Retina (tissue), 1 donor: ENCODE results near the gene PDZRN3.

ENCODE experiments used
- DNase-seq: peaks from one replicate; pipeline ENCODE4 v3.0.0-alpha.2; 2016

PDZRN3 gene

GRCh38 chr3:73624821-73625665 lies at the start of gene PDZRN3:
Gene PDZRN3, minus strand, starts transcription at chr3:73624941.
- peak; percentile 89 for DNase-seq

- DNase-seq, result no peak
These were observed 49.5 kb upstream of the PDZRN3 start for GRCh38 chr3:73674280-73674679.

- DNase-seq, result no peak
These were observed 44.5 kb upstream of the PDZRN3 start for GRCh38 chr3:73669260-73669659.

GRCh38 chr3:73668391-73668790 lies 43.6 kb upstream of the PDZRN3 start:
- DNase-seq, result no peak

GRCh38 chr3:73667889-73668288 lies 43.1 kb upstream of the PDZRN3 start:
- DNase-seq, result no peak

GRCh38 chr3:73665286-73665685 lies 40.5 kb upstream of the PDZRN3 start:
- no peak for DNase-seq

- DNase-seq, result no peak
These were observed 39.6 kb upstream of the PDZRN3 start for GRCh38 chr3:73664389-73664788.

GRCh38 chr3:73663495-73663894 lies 38.8 kb upstream of the PDZRN3 start:
- DNase-seq, result no peak

- no peak for DNase-seq
These were observed 36.5 kb upstream of the PDZRN3 start for GRCh38 chr3:73661265-73661664.

- DNase-seq, result no peak
These were observed 33.5 kb upstream of the PDZRN3 start for GRCh38 chr3:73658227-73658626.

GRCh38 chr3:73657186-73657585 lies 32.4 kb upstream of the PDZRN3 start:
- no peak for DNase-seq

- no peak for DNase-seq
These were observed 31.6 kb upstream of the PDZRN3 start for GRCh38 chr3:73656241-73656890.

GRCh38 chr3:73655197-73655596 lies 30.5 kb upstream of the PDZRN3 start:
- DNase-seq, result no peak

GRCh38 chr3:73653877-73654276 lies 29.1 kb upstream of the PDZRN3 start:
- DNase-seq, result no peak

GRCh38 chr3:73653351-73653750 lies 28.6 kb upstream of the PDZRN3 start:
- no peak for DNase-seq

GRCh38 chr3:73652896-73653295 lies 28.2 kb upstream of the PDZRN3 start:
- no peak for DNase-seq

GRCh38 chr3:73637042-73637441 lies 12.3 kb upstream of the PDZRN3 start:
- no peak for DNase-seq

- no peak for DNase-seq
These were observed 10.5 kb upstream of the PDZRN3 start for GRCh38 chr3:73635254-73635653.

- DNase-seq, result no peak
These were observed 9.2 kb upstream of the PDZRN3 start for GRCh38 chr3:73633916-73634344.

GRCh38 chr3:73633453-73633852 lies 8.7 kb upstream of the PDZRN3 start:
- no peak for DNase-seq

- DNase-seq, result no peak
These were observed 1.4 kb upstream of the PDZRN3 start for GRCh38 chr3:73626106-73626505.

GRCh38 chr3:73624017-73624820 lies 522 bp downstream of the PDZRN3 start:
- peak; percentile 92 for DNase-seq

- DNase-seq, result no peak
These were observed 1.4 kb downstream of the PDZRN3 start for GRCh38 chr3:73623346-73623745.
